Measurements from ENCODE around the gene LMO3. TPM values are rescaled to one million over a fixed set of nuclear protein-coding genes. Genes with fewer than 3 reads are reported as not detected.

LMO3 gene
- total RNA-seq, 1 experiment from 2014 or later: 0.34 TPM

DNA sequence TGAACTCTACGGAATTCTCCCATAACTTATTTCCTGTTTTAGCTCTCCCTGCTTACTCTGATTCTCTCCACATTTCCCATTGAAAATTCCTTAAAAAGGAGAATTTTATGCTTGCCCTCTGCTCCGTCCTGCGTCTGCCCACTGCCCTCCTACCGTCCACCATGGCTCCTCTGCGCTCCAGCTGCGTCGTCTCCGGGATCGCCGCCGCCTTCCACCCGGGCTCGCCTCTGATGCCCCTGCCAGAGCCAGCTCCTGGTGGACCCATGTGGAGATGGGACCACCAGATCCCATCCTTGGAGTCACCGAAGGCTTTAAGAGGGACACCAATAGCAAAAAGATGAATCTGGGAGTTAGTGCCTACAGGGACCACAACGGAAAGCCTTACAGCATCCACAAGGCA is 92.7 kb downstream of the LMO3 start:
- RAD21 ChIA-PET (ENCODE audit: low non-redundant PET in 1 of 2, low total read pairs in 2 of 2, uncharacterized antibody in 2 of 2, unreplicated experiment in 2 of 2): no interaction called here
- Histone ChIP-seq H3K9me2 (ENCODE audit: insufficient read depth) (no peaks in the 10 kb centered on the region), H3K36me3 (ENCODE audit: control insufficient read depth in 1 of 2, insufficient read depth in 2 of 2, low read length in 2 of 2) (no peaks in the 10 kb centered on the region), H3K4me1 (ENCODE audit: control insufficient read depth in 1 of 2, insufficient read depth in 2 of 2, low read length in 2 of 2) (no peaks in the 10 kb centered on the region), H3K9me3 (ENCODE audit: control insufficient read depth in 1 of 2, insufficient read depth in 1 of 2, low read depth in 1 of 2, low read length in 2 of 2) (no peaks in the 10 kb centered on the region), H2AFZ (ENCODE audit: low read depth, low read length, poor library complexity, severe bottlenecking) (no peak overlapping the region), H3K4me2 (ENCODE audit: low read length) (no peak overlapping the region), H3K4me3 (replicated peaks in 1 of 2; ENCODE audit: low read depth in 1 of 2, low read length in 2 of 2) (no peak overlapping the region), H4K20me1 (ENCODE audit: insufficient read depth) (no peaks in the 10 kb centered on the region), H3K9ac (ENCODE audit: low read length) (no peak overlapping the region), H3K27me3 (ENCODE audit: insufficient read depth, low read length) (no peaks in the 10 kb centered on the region), H3K27ac (ENCODE audit: low read depth, low read length) (no peak overlapping the region), H3K79me2 (ENCODE audit: insufficient read depth, low read length) (no peaks in the 10 kb centered on the region)
- no peak for TF ChIP-seq CEBPB (IDR thresholded peaks at IDR 0.05; ENCODE audit: low read depth)
- no peak for TF ChIP-seq POLR2A (IDR thresholded peaks at IDR 0.05; ENCODE audit: borderline replicate concordance, extremely low read depth, insufficient read depth, insufficient read length)
- TF ChIP-seq SRF (IDR thresholded peaks at IDR 0.05; ENCODE audit: low read depth): no peak
- no peak for TF ChIP-seq EZH2 (IDR thresholded peaks at IDR 0.05)
- no peak for TF ChIP-seq FOSL1 (IDR thresholded peaks at IDR 0.05; ENCODE audit: low read depth)
- TF ChIP-seq RAD21 (IDR thresholded peaks at IDR 0.05; ENCODE audit: low read depth): no peak
- TF ChIP-seq EGR1 (IDR thresholded peaks at IDR 0.05; ENCODE audit: low read depth): no peak
- TF ChIP-seq, protein P1, sequence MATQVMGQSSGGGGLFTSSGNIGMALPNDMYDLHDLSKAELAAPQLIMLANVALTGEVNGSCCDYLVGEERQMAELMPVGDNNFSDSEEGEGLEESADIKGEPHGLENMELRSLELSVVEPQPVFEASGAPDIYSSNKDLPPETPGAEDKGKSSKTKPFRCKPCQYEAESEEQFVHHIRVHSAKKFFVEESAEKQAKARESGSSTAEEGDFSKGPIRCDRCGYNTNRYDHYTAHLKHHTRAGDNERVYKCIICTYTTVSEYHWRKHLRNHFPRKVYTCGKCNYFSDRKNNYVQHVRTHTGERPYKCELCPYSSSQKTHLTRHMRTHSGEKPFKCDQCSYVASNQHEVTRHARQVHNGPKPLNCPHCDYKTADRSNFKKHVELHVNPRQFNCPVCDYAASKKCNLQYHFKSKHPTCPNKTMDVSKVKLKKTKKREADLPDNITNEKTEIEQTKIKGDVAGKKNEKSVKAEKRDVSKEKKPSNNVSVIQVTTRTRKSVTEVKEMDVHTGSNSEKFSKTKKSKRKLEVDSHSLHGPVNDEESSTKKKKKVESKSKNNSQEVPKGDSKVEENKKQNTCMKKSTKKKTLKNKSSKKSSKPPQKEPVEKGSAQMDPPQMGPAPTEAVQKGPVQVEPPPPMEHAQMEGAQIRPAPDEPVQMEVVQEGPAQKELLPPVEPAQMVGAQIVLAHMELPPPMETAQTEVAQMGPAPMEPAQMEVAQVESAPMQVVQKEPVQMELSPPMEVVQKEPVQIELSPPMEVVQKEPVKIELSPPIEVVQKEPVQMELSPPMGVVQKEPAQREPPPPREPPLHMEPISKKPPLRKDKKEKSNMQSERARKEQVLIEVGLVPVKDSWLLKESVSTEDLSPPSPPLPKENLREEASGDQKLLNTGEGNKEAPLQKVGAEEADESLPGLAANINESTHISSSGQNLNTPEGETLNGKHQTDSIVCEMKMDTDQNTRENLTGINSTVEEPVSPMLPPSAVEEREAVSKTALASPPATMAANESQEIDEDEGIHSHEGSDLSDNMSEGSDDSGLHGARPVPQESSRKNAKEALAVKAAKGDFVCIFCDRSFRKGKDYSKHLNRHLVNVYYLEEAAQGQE (IDR thresholded peaks at IDR 0.05; ENCODE audit: low read depth): no peak
- no peak for TF ChIP-seq JUND (IDR thresholded peaks at IDR 0.05)
- TF ChIP-seq ELF1 (IDR thresholded peaks at IDR 0.05; ENCODE audit: borderline replicate concordance, low read depth): no peak
- TF ChIP-seq YY1 (IDR thresholded peaks at IDR 0.05; ENCODE audit: extremely low read depth, insufficient replicate concordance, low read depth, low read length): no peak
- no peak for TF ChIP-seq CBX3 (IDR thresholded peaks at IDR 0.05; ENCODE audit: low read depth)
- no peak for TF ChIP-seq SP1 (IDR thresholded peaks at IDR 0.05; ENCODE audit: low read depth)
- TF ChIP-seq, protein P2, sequence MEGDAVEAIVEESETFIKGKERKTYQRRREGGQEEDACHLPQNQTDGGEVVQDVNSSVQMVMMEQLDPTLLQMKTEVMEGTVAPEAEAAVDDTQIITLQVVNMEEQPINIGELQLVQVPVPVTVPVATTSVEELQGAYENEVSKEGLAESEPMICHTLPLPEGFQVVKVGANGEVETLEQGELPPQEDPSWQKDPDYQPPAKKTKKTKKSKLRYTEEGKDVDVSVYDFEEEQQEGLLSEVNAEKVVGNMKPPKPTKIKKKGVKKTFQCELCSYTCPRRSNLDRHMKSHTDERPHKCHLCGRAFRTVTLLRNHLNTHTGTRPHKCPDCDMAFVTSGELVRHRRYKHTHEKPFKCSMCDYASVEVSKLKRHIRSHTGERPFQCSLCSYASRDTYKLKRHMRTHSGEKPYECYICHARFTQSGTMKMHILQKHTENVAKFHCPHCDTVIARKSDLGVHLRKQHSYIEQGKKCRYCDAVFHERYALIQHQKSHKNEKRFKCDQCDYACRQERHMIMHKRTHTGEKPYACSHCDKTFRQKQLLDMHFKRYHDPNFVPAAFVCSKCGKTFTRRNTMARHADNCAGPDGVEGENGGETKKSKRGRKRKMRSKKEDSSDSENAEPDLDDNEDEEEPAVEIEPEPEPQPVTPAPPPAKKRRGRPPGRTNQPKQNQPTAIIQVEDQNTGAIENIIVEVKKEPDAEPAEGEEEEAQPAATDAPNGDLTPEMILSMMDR (IDR thresholded peaks at IDR 0.05 in 2 of 3, conservative IDR thresholded peaks at IDR 0.05 in 1 of 3; ENCODE audit: borderline replicate concordance in 1 of 3, insufficient read depth in 1 of 3, low read depth in 2 of 3, low read length in 2 of 3): no peak
- TF ChIP-seq, protein P3, sequence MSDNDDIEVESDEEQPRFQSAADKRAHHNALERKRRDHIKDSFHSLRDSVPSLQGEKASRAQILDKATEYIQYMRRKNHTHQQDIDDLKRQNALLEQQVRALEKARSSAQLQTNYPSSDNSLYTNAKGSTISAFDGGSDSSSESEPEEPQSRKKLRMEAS (IDR thresholded peaks at IDR 0.05): no peak
- TF ChIP-seq ZNF274 (IDR thresholded peaks at IDR 0.05; ENCODE audit: low read depth, low read length): no peak
- POLR2A ChIA-PET: no interaction called here
- CTCF ChIA-PET: no interaction called here
- DNase-seq (ENCODE audit: low read depth, low spot score): no peak
- intact Hi-C loops (cut with micrococcal nuclease): no loop called here
- no peak for ATAC-seq
- no TSS peak for BruUV-seq (replicated peaks)
